Esophagus muscularis mucosa (tissue), 4 donors: ENCODE data around the gene ASB2. TPM values are rescaled to one million over a fixed set of nuclear protein-coding genes. Genes with fewer than 3 reads are reported as not detected.

ENCODE experiments used
- DNase-seq: peaks from one replicate; pipeline ENCODE4 v3.0.0-alpha.2; 2017; ENCODE audit errors: extremely low spot score
- H3K27ac ChIP-seq, 4 donors: fragments of 200-600 bp; sonication (generic); replicated peaks in 1 of 4; 1 replicate in 3 of 4; 2 replicates in 1 of 4; pipeline ENCODE4 v1.5.1; 2016 to 2019; ENCODE audit warnings: mild to moderate bottlenecking in 1 of 4
- H3K27me3 ChIP-seq, 4 donors: fragments of 200-600 bp; sonication (generic); one replicate each; pipeline versions ENCODE4 v1.5.1 to v1.6.0; 2016 to 2019
- H3K36me3 ChIP-seq, 4 donors: fragments of 200-600 bp; sonication (generic); one replicate each; pipeline ENCODE4 v1.5.1; 2016 to 2019
- H3K4me1 ChIP-seq, 4 donors: fragments of 200-600 bp; sonication (generic); one replicate each; pipeline ENCODE4 v1.5.1; 2016 to 2019
- H3K4me3 ChIP-seq, 4 donors: fragments of 200-600 bp; sonication (generic); 1 replicate in 2 of 4; 2 replicates in 2 of 4; pipeline ENCODE4 v1.5.1; 2016 to 2019; ENCODE audit warnings: mild to moderate bottlenecking in 4 of 4, moderate library complexity in 1 of 4
- H3K9me3 ChIP-seq, 4 donors: fragments of 200-600 bp; sonication (generic); 1 replicate in 3 of 4; 2 replicates in 1 of 4; pipeline ENCODE4 v1.5.1; 2016 to 2019
- EP300 ChIP-seq: sonication (generic); formaldehyde crosslinking; IDR thresholded peaks from one replicate; pipeline ENCODE4 v1.6.1; 2017; ENCODE audit warnings: antibody characterized with exemption
- POLR2A ChIP-seq: fragments of 450-650 bp; IDR thresholded peaks from one replicate; pipeline ENCODE4 v1.6.1; 2017; ENCODE audit warnings: antibody characterized with exemption, moderate library complexity, mild to moderate bottlenecking, low read depth
- POLR2AphosphoS5 ChIP-seq, 2 donors: sonication (generic); formaldehyde crosslinking; IDR thresholded peaks; one replicate each; pipeline ENCODE4 v1.6.1; 2017; ENCODE audit warnings: antibody characterized with exemption in 2 of 2
- WGBS: methylation state at CpG from one replicate; pipeline ENCODE4 v1.1.5; 2018; 5-methylcytosine and 5-hydroxymethylcytosine counted together
- intact Hi-C: fragments of 100-400 bp; cut with DNase I; formaldehyde crosslinking; loops from one replicate; pipeline ENCODE4 v1.15.1; 2023
- total RNA-seq, 4 donors: library from RNA; depleted of rRNA; stranded (reverse); fragments of >200 nt; gene quantifications; one replicate each; pipeline versions ENCODE4 v1.1.0 to v1.2.1, GENCODE V29; 2016
- TF ChIP-seq, protein P1 (sequence below), 3 experiments: fragments of 200-600 bp in 2 of 3; fragments of 450-650 bp in 1 of 3; sonication (generic) in 2 of 3; IDR thresholded peaks; one replicate each; pipeline ENCODE4 v1.5.1; 2017 to 2019; ENCODE audit warnings: antibody characterized with exemption in 3 of 3, mild to moderate bottlenecking in 2 of 3, moderate library complexity in 1 of 3

ASB2 gene
- total RNA-seq, 4 donors from 2014 or later = 53.5 to 164 (median 105) TPM

DNA sequence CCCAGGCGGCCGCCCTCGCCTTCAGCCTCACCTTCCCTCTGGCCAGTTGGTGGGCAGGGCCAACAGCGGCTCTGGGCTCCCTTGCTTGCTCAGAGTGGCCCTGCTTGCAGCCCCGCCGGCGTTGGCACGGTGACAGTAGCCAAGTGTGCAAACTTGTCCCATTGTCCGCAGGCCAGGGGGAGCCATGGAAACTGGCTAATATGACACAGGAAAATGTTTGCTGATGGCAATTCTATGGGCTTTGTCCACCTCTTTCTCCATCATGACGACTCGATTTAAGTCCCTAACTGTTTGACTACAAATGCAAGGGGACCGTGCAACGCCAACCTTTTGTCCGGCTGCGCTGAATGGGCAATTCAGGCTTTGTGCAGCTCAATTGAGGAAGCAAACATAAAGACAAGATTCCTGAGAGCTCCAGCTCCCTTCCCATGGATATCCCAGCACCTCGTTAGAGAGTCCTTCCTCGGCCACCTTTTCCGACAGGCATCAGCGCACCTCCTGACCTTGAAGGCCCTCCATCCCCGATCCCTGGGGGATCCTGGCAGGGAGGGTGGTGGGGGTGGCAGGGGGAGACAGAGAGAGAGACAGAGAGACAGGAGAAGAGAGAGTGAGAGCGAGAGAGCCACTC is 50.0 kb downstream of the ASB2 start:
- H3K4me1 ChIP-seq = peaks cover 0 to 19% (median 6%) of the 10 kb centered on the region in 4 donors
- no peak for TF ChIP-seq POLR2A
- TF ChIP-seq EP300 = no peak
- TF ChIP-seq, protein P1, sequence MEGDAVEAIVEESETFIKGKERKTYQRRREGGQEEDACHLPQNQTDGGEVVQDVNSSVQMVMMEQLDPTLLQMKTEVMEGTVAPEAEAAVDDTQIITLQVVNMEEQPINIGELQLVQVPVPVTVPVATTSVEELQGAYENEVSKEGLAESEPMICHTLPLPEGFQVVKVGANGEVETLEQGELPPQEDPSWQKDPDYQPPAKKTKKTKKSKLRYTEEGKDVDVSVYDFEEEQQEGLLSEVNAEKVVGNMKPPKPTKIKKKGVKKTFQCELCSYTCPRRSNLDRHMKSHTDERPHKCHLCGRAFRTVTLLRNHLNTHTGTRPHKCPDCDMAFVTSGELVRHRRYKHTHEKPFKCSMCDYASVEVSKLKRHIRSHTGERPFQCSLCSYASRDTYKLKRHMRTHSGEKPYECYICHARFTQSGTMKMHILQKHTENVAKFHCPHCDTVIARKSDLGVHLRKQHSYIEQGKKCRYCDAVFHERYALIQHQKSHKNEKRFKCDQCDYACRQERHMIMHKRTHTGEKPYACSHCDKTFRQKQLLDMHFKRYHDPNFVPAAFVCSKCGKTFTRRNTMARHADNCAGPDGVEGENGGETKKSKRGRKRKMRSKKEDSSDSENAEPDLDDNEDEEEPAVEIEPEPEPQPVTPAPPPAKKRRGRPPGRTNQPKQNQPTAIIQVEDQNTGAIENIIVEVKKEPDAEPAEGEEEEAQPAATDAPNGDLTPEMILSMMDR (IDR thresholded peaks at IDR 0.05) = no peak
- no peak for TF ChIP-seq POLR2AphosphoS5 (IDR thresholded peaks at IDR 0.05)
- intact Hi-C loops = no loop called here
- WGBS = 84% methylated on average over 13 of the region's 21 CpGs
- H3K27me3 ChIP-seq = no peaks in the 10 kb centered on the region
- no peak overlapping the region for H3K4me3 ChIP-seq
- H3K9me3 ChIP-seq = no peaks in the 10 kb centered on the region
- no peak overlapping the region for H3K27ac ChIP-seq
- no peak for DNase-seq
- peaks cover 0 to 11% (median 5%) of the 10 kb centered on the region in 4 donors for H3K36me3 ChIP-seq

DNA sequence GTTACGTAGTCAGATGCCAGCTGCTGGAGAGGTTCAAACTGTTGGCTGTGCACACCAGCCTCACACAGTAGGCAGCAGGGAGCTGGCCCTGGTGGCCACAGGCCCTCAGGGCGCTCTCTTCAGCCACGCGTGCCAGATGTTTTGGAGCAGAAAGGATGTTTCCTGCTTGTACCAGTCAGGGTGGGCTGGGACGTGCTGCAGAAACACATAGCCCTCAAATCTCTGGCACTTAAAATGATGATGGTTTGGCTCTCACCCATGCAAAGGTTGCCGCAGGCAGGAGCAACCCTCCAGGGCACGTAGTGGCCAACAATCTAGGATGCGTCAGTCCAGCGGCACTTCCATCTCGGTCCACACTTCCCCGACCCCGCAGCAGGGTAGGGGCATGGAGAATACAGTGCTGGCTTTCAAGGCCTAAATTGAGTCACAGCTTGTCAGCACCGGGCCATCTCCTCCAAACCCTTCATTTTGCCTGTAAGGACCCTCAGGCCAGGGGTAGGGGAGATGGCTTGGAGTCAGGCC is 50.9 kb downstream of the ASB2 start:
- Histone ChIP-seq H3K4me1 (peaks cover 0 to 19% (median 6%) of the 10 kb centered on the region in 4 donors), H3K4me3 (no peak overlapping the region), H3K9me3 (no peaks in the 10 kb centered on the region), H3K27me3 (no peaks in the 10 kb centered on the region), H3K27ac (no peak overlapping the region), H3K36me3 (peaks cover 0 to 4% (median 2%) of the 10 kb centered on the region in 4 donors)
- intact Hi-C loops = no loop called here
- no peak for DNase-seq
- WGBS = 94% methylated on average over 10 of the region's 13 CpGs
- TF ChIP-seq, protein P1 (IDR thresholded peaks at IDR 0.05) = no peak
- TF ChIP-seq POLR2A = no peak
- no peak for TF ChIP-seq EP300
- no peak for TF ChIP-seq POLR2AphosphoS5 (IDR thresholded peaks at IDR 0.05)

GRCh38 chr14:93924592-93925355 is 51.6 kb downstream of the ASB2 start:
- TF ChIP-seq POLR2AphosphoS5 (IDR thresholded peaks at IDR 0.05) (no peak), POLR2A (no peak), EP300 (no peak)
- TF ChIP-seq, protein P1 (IDR thresholded peaks at IDR 0.05) = no peak
- 89% methylated on average over 9 of the region's 14 CpGs for WGBS

DNA sequence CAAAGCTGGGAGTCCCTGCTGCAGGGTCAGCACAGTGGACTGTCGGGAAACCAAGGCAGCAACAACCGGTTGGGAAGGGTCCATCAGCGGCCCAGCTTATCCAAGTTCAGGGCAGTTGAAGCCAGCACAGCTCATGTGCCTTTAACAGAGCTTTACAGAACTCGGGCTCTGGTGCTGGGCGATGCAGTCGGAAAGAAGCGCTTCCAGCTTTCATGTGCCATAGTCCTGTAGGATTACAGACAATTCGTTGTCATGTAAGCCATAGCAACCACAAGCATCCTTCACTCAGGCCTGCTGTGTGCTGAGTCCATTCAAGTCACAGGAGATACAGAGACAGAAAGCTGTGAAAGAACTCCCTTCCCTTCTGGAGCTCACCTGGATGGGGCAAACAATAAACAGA is 52.7 kb downstream of the ASB2 start:
- WGBS = 89% methylated on average over 5 of the region's 8 CpGs
- Histone ChIP-seq H3K4me3 (no peak overlapping the region), H3K27ac (no peak overlapping the region), H3K4me1 (peaks cover 0 to 14% (median 5%) of the 10 kb centered on the region in 4 donors), H3K36me3 (no peaks in the 10 kb centered on the region), H3K9me3 (peaks cover 0 to 7% (median 0%) of the 10 kb centered on the region in 4 donors), H3K27me3 (no peaks in the 10 kb centered on the region)
- no peak for TF ChIP-seq POLR2A
- TF ChIP-seq EP300 = no peak
- no peak for TF ChIP-seq POLR2AphosphoS5 (IDR thresholded peaks at IDR 0.05)
- TF ChIP-seq, protein P1 (IDR thresholded peaks at IDR 0.05) = no peak
- intact Hi-C loops = no loop called here
- no peak for DNase-seq

More at GRCh38 chr14:93924592-93925355, 51.6 kb downstream of the ASB2 start:
- intact Hi-C loops = no loop called here
- H3K4me1 ChIP-seq = peaks cover 0 to 19% (median 6%) of the 10 kb centered on the region in 4 donors
- H3K4me3 ChIP-seq = no peak overlapping the region
- H3K27ac ChIP-seq = no peak overlapping the region
- DNase-seq = no peak
- no peaks in the 10 kb centered on the region for H3K9me3 ChIP-seq
- H3K27me3 ChIP-seq = no peaks in the 10 kb centered on the region
- no peaks in the 10 kb centered on the region for H3K36me3 ChIP-seq
